HG03196 (cell line): Measurements from ENCODE around the gene WSB1.
"Not testable (repeated sequence)": the region's sequence is repeated elsewhere in the genome, so short reads cannot be mapped to it uniquely, and the experiment has no call there.

Experiments used
- ATAC-seq: cut with Tn5 transposase; IDR thresholded peaks from one replicate; pipeline ENCODE4 v1.9.1; 2021; ENCODE audit not compliant: unreplicated experiment

WSB1 gene

DNA sequence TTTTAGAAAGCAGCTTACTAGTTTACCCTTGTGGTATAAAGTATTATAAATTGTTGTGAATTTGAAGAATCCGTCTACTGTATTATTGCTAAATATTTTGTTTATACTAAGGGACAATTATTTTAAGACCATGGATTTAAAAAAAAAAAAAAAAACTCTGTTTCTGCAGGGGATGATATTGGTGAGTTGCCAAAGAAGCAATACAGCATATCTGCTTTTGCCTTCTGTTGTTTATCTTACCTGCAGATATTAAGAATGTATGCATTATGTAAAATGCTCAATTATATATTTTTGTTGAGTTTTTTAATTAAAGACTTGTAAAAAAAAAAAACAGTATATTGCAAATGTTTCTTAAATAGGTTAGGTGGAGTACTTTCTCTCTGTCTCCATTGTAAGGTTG is 19.4 kb downstream of the WSB1 start:
- no peak for ATAC-seq

- ATAC-seq, result no peak
Observed at GRCh38 chr17:27315322-27315721, 21.4 kb downstream of the WSB1 start.

DNA sequence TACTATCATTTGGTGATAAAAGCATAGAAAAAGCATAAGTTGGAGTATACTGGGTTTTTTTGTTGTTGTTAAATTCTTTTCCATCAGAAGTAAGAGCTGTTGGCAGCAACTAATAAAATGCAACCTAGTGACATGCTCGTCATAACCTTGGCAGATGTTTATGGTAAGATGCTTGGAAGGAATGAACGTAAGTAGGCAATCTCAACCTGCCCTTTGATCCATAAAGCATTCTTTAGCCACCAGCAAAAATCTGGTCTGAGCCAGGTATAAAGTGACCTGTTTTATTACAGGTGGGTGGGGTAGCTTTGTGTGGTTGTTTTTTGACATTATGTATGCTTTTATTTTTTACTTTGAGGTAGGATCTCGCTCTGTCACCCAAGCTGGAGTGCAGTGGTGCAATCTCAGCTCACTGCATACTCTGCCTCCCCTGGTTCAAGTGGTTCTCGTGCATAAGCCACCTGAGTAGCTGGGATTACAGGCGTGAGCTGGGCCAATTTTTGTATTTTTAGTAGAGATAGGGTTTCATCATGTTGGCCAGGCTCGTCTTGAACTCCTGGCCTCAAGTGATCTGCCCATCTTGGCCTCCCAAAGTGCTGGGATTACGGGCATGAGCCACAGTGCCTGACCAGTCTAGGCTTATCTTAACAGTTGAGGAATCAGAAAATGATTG is 22.0 kb downstream of the WSB1 start:
- ATAC-seq, result no peak

- ATAC-seq, result no peak
Observed at GRCh38 chr17:27318228-27318627, 24.3 kb downstream of the WSB1 start.

GRCh38 chr17:27318633-27319032 is 24.7 kb downstream of the WSB1 start:
- no peak for ATAC-seq

DNA sequence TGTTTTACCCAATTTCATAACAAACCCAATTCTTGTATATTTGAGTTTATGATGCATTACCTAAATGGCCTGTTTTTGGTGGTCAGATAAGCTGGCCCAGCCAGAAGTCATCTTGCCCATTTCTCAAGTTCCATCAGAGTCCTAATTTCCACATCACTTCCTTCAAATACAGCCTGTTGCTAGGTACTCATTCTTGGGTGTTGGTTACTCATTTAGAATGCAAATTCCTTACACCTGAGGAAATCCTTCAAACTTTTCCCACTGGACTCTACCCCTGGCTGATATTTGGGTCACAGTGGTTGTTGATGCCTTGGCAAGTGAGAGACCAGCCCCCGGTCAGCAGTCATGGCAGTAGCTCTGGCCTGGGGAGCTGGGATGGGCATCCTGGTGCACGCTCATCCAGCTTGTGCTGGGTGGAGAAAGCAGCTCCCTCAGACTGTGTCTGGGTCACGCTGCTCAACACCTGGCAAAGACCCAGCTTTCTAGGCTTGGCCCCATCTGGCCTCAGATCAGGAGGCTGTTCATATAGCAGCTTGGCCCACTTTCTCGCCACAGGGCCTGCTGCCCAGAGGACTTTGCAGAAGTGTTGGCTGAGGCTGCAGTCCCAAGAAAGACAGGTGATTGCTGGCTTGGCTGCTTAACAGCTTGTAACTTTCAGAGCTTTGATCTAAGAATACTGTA is 25.8 kb downstream of the WSB1 start:
- ATAC-seq, result no peak

DNA sequence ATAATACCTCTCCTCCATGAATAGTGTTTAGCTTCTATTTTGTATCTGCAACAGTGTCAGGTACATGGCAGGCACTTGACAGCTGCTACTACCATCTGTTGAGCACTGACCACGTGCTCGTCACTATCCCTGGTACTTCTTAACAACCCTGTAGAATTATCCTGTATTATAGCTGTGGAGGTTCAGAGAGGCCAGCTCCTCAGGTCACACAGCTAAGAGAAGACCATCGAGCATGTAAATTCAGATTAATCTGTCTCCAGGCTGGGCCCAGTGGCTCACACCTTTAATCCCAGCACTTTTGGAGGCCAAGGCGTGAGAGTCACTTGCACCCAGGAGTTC is 26.3 kb downstream of the WSB1 start:
- no peak for ATAC-seq

- ATAC-seq, result no peak
Observed at GRCh38 chr17:27321372-27321771, 27.5 kb downstream of the WSB1 start.

- no peak for ATAC-seq
Observed at GRCh38 chr17:27322026-27322425, 28.1 kb downstream of the WSB1 start.

DNA sequence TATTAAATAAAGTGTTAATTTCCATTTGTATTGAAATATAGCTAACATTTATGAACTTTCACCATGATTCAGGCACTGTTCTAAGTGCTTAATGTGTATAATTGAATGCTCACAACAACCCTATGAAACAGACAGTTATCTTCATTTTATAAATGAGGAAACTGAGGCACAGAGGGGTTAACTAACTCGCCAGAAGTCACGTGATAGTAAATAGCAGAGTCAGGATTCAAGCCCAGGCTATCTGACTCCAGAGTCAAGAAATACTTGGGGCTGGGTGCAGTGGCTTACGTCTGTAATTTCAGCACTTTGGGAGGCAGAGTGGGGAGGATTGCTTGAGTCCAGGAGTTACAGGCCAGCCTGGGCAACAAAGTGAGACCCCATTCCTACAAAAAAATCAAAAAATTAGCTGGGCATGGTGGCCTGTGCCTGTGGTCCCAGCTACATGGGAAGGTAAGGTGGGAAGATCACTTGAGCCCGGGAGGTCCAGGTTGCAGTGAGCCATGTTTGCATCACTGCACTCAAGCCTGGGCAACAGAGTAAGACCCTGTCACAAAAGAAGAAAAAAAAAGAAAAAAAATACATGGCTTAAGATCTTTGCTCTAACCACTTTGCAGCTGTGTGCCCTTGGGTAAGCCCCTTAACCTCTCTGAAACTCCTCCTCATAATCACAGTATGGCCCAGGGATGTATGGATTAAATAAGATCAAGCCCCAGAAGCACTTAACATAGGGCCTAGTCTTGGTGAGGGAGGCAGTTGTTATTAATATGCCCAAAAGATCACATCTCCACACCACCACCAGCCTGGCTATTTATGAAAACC is 29.0 kb downstream of the WSB1 start:
- no peak for ATAC-seq

DNA sequence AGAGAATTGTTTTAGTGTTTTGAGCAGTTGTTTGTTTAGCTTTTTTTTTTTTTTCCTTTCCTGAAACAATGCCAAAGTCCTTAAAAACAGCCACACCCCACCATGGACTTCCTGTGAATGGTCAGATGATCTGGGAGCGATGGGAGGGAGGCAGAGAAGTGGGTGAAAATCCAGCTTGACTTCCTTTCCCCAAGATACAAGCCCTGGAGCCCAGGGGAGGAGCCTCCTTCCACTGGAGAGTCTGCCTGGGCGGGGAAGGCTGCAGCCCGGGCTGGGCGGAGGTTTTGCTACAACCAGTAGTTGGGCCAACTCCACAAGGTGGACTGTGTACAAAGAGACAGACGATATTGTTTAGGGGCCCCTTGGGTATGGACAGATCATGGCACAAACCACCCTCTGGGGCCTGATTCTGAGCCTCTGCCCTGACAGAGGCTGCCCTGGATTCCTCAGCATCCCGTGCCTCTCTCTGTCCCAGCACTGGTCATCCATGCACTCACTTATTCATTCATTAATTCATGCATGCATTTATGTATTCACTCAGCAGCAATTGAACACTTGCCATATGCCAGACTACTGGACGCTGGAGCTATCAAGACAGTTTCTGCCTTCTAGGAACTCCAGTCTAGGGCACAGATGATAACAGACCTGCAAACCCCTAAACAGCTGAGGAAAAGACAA is 29.8 kb downstream of the WSB1 start:
- ATAC-seq, result no peak

DNA sequence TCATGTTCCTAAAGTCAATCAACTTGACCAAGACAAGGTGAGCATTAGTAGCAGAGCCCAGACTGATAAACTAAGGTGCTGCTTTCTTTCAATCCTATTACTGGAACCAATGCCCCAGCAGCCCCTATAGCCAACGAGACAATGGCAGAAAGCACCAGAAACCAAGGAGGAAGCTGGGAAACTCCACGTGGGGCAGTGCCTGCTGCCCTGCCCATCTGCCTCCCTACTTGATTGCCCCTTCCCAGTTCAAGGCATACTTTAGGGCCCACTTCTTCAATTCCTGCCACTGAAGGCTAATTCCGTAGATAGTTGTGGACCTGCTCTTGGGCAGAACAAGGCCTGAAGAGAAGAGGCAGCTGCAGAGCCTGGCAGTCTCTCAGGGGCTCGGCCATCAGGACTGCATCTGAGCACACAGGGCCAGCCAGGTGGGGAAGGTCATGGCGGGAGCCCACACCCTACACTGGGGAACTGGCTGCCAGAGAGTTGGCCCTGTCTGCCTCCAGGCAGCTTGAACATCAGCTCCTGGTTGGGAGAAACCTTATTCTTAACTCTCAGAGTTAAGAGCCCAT is 30.9 kb downstream of the WSB1 start:
- ATAC-seq, result no peak

GRCh38 chr17:27326051-27326450 is 32.1 kb downstream of the WSB1 start:
- no peak for ATAC-seq

DNA sequence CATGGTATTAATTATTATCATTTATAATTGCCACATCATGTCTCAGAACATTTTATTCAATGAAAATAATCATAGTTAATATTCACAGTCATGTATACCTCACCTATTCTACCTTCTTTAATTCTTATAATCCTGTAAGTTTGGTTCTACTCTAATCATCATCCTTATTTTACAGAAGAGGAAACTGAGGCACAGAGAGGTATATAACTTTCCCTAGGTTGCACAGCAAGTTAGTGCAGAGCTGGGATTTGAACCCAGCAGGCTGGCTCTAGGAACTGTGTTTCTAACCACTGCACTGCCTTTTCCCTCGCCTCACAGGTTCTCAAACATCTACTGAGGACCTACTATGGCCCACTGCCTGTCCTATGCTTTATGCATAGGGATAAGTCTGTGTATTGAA is 32.7 kb downstream of the WSB1 start:
- no peak for ATAC-seq

GRCh38 chr17:27327397-27327796 is 33.5 kb downstream of the WSB1 start:
- ATAC-seq, result no peak

DNA sequence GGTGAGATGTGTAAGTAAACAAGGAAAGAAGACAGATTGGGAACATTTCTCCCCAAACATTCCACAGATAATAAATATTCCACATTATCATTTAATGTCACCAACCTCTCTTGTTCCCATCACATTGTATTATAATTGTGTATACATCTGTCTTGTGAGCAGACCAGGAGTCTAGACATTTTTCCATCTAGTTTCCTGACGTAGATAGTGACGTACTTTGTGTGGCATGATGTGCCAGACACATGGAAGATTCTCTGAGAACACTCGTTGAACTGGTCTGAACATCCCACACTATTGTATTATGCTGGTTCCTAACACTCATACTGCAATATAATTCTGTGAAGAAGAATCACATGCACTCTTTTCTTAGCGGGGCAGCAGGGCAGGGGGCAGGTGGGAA is 34.0 kb downstream of the WSB1 start:
- ATAC-seq, result no peak

GRCh38 chr17:27328686-27329085 is 34.8 kb downstream of the WSB1 start:
- not testable (repeated sequence) for ATAC-seq

DNA sequence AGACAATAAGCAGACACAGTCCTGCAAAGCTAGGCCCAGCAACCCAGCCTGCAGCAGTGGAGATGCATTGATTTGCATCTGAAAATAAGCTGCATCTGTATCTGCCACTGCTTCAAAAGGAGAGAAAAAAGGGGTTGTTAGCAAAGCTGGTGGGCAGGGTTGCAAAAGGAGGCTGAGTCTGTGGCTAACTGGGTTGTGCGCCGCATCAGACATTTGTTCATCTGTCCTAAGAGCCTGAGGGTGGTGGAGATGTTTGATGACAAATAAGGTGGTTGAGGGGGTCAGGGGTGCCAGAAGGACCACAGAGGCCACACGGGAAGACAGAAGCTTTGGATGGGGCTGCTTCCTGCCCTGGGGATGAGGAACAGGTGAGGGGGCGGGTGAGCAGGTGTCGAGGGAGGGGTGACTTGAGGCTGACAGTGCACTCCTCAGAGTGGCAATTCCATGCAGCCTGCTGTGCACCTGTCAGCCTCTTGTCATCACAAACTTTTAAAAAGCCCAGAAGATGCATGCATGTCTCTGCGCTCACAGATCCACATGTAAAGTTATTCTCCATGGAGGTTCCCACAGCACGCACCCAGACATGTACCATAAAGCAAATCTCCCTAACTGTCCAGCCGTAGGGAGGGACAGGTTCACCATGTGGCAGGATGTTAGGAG is 35.4 kb downstream of the WSB1 start:
- ATAC-seq, result no peak

DNA sequence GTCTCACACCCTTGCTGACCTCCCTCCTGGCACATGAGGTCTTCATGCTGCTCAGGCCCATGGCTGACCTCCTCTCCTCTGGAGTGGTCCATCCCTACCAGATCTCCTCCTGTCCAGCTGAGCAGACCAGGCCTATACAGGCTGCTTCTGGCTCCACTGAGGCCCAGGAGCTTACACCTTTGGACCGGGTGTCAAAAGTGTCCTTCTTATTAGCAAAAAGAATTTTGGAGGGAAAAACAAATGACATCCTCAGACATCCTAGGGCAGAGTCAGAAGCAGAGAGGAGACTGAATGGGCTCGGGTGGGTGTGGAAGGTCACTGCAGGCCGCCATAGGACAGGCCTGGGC is 38.1 kb downstream of the WSB1 start:
- ATAC-seq, result no peak

DNA sequence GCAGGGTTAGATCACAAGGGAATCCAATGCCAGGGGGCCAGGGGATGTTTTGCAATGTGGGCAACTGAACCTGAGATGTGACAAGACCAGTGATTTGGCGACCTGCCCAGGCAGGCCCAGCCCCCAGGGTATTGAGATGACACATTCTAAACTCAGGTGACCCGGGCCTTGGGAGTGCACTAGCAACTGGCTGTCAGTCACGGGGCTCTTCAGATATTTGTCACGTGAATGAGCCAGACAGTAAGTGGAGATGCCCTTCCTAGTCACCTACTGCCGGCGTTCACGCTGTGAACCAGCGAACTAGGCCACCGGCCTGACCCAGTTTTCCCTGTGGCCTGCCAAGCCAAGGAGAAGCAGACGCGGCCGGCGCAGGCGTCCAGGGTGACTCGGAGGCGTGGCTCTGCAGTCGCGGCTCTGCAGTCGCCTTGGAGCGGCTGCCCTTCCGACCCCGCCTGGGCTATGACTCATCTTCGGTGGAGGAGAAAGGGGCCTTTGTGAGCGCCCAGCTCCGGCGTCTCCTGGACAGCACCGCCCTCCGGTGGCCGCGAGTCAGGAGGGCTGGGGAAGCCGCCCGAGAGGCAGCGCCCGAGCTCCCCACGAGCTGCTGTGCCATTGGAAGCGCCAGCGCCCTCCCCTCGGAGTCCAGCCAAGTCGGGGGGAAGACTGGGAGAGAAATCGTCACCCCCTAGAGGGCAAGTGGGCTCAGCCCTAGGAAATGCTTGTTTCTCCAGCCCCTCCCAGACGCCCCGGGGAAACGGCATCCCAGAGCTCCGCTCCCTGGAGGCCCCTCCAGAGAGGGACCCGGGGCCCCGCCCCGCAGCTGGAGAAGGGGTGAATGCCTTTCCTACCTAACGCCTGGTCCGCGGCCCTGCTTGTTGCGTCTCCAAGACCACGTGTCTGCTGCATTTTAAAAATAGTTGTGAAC is 38.8 kb downstream of the WSB1 start:
- peak; percentile 85 for ATAC-seq
